ENCODE measurements around the gene TRPC4AP. TPM values are rescaled to one million over a fixed set of nuclear protein-coding genes. Genes with fewer than 3 reads are reported as not detected.

TRPC4AP gene
- total RNA-seq, 1 experiment from 2014 or later, result 48.6 TPM

DNA sequence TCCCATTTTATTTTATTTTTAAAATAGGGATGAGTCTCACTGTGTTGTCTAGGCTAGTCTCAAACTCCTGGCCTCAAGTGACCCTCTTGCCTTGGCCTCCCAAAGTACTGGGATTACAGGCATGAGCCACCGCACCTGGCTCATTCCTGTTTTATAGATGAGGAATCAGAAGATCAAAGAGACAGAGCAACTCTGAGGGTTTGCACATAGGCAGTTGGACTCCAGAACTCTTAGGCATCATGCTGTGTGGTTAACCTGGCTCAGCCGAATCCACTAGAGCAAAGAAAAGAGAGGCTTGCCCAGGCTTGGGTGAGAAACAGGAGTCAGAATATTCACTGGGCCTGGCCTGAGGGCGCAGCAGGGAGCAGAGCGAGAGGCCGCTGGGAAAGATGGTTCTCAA, 127.6 kb downstream of the TRPC4AP start:
- TF ChIP-seq YY1 (IDR thresholded peaks at IDR 0.05; ENCODE audit: extremely low read depth, insufficient replicate concordance, low read depth, low read length) (no peak), ZFX (IDR thresholded peaks at IDR 0.05) (no peak), POLR2A (IDR thresholded peaks at IDR 0.05; ENCODE audit: borderline replicate concordance, extremely low read depth, insufficient read depth, insufficient read length) (no peak), FOSL1 (IDR thresholded peaks at IDR 0.05; ENCODE audit: low read depth) (no peak), ELF1 (IDR thresholded peaks at IDR 0.05; ENCODE audit: borderline replicate concordance, low read depth) (no peak), ZNF274 (IDR thresholded peaks at IDR 0.05; ENCODE audit: low read depth, low read length) (no peak), SRF (IDR thresholded peaks at IDR 0.05; ENCODE audit: low read depth) (no peak), SP1 (IDR thresholded peaks at IDR 0.05; ENCODE audit: low read depth) (no peak), RAD21 (IDR thresholded peaks at IDR 0.05; ENCODE audit: low read depth) (no peak), CBX3 (IDR thresholded peaks at IDR 0.05; ENCODE audit: low read depth) (no peak)
- TF ChIP-seq, protein P1, sequence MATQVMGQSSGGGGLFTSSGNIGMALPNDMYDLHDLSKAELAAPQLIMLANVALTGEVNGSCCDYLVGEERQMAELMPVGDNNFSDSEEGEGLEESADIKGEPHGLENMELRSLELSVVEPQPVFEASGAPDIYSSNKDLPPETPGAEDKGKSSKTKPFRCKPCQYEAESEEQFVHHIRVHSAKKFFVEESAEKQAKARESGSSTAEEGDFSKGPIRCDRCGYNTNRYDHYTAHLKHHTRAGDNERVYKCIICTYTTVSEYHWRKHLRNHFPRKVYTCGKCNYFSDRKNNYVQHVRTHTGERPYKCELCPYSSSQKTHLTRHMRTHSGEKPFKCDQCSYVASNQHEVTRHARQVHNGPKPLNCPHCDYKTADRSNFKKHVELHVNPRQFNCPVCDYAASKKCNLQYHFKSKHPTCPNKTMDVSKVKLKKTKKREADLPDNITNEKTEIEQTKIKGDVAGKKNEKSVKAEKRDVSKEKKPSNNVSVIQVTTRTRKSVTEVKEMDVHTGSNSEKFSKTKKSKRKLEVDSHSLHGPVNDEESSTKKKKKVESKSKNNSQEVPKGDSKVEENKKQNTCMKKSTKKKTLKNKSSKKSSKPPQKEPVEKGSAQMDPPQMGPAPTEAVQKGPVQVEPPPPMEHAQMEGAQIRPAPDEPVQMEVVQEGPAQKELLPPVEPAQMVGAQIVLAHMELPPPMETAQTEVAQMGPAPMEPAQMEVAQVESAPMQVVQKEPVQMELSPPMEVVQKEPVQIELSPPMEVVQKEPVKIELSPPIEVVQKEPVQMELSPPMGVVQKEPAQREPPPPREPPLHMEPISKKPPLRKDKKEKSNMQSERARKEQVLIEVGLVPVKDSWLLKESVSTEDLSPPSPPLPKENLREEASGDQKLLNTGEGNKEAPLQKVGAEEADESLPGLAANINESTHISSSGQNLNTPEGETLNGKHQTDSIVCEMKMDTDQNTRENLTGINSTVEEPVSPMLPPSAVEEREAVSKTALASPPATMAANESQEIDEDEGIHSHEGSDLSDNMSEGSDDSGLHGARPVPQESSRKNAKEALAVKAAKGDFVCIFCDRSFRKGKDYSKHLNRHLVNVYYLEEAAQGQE (IDR thresholded peaks at IDR 0.05; ENCODE audit: low read depth), result no peak
- TF ChIP-seq, protein P2, sequence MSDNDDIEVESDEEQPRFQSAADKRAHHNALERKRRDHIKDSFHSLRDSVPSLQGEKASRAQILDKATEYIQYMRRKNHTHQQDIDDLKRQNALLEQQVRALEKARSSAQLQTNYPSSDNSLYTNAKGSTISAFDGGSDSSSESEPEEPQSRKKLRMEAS (IDR thresholded peaks at IDR 0.05), result no peak
- CTCF ChIA-PET, result no interaction called here
- peaks cover 0 to 7% of the 10 kb centered on the region in 2 experiments; a peak in 1 of 4 replicates for H3K4me1 ChIP-seq (ENCODE audit: control insufficient read depth in 1 of 2, insufficient read depth in 2 of 2, low read length in 2 of 2)
- no TSS peak for BruUV-seq (replicated peaks)
- H3K9ac ChIP-seq (ENCODE audit: low read length), result no peak overlapping the region
- H2AFZ ChIP-seq (ENCODE audit: low read depth, low read length, poor library complexity, severe bottlenecking), result no peak overlapping the region
- DNase-seq (ENCODE audit: low read depth, low spot score) (no peak), ATAC-seq (no peak)
- intact Hi-C loops (cut with micrococcal nuclease), result no loop called here
- no peak overlapping the region for H3K4me2 ChIP-seq (ENCODE audit: low read length)
- H3K79me2 ChIP-seq (ENCODE audit: insufficient read depth, low read length), result no peaks in the 10 kb centered on the region
- H3K9me2 ChIP-seq (ENCODE audit: insufficient read depth), result no peaks in the 10 kb centered on the region
- RAD21 ChIA-PET (ENCODE audit: low non-redundant PET in 1 of 2, low total read pairs in 2 of 2, uncharacterized antibody in 2 of 2, unreplicated experiment in 2 of 2), result no interaction called here
- no peaks in the 10 kb centered on the region for H3K9me3 ChIP-seq (ENCODE audit: control insufficient read depth in 1 of 2, insufficient read depth in 1 of 2, low read depth in 1 of 2, low read length in 2 of 2)
- H3K27ac ChIP-seq (ENCODE audit: low read depth, low read length), result no peak overlapping the region
- H4K20me1 ChIP-seq (ENCODE audit: insufficient read depth), result no peaks in the 10 kb centered on the region
- POLR2A ChIA-PET, result no interaction called here
- no peaks in the 10 kb centered on the region for H3K36me3 ChIP-seq (ENCODE audit: control insufficient read depth in 1 of 2, insufficient read depth in 2 of 2, low read length in 2 of 2)
- H3K27me3 ChIP-seq (ENCODE audit: insufficient read depth, low read length), result no peaks in the 10 kb centered on the region
- H3K4me3 ChIP-seq (replicated peaks in 1 of 2; ENCODE audit: low read depth in 1 of 2, low read length in 2 of 2), result no peak overlapping the region
